ENCODE measurements around the gene EPAS1.

EPAS1 gene

DNA sequence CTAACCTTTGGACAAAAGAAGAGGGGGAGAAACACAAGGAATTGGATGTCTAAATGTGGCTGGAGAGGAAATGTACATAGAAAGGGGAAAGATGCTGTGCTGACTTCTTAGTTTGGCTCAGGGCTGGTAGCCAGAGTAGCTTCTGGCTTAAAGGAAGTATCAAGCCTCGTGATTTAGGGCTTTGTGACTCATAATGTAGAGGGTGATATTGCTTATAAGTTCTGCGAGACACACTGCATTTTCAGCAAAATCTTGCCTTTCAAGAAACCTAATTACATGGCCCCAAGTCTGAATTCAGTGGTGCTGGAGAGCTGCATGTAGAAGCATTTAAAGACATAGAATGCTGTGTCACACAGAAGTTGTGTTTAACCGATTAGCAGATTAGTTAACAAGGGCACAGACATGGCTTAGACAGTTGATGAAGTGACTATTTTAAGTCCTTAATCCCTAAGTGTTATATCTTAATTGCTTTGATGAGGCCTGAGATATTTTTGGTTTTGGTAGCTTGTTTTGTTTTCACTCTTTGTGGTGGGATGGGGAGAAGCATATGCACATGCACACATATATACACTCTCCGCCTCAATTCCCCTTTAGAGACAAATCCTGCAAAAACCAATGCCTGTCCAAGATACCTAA lies 66.4 kb downstream of the EPAS1 start:
- DNase-seq (ENCODE audit: low read depth, low spot score), result no peak

DNA sequence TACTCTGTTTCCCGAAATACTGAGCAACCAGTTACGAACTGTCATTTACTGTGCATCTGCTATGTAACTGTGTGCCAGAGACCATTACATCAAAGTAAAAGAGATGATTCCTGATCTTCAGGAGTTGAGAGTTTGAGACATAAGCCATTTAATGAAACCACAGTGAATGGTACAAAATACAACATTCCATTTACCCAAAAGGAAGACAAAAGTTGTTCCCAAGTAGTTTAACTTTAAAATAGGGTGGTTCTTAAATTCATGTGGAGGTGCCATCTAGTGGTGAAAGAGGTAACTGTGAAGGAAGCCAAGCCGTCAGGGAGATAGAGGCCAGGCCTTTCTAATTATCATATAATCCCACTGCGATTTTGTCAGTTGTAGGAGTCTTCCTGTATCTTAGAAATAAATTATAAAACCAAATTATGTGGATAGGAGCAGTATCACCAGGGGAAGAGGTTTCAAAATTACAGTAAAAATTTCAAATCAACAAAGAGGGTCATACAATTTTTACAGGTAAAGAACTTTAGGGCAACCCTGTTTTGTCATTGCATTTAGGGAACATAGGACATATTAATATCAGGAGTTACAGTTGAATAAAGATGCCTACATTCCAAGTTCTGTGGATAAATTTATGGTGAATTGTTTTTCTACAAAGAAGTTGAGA lies 67.7 kb downstream of the EPAS1 start:
- peak; percentile 34 for DNase-seq (ENCODE audit: low read depth, low spot score)

GRCh38 chr2:46365913-46366667 lies 68.9 kb downstream of the EPAS1 start:
- no peak for DNase-seq (ENCODE audit: low read depth, low spot score)

GRCh38 chr2:46366668-46367052 lies 69.5 kb downstream of the EPAS1 start:
- no peak for DNase-seq (ENCODE audit: low read depth, low spot score)

DNA sequence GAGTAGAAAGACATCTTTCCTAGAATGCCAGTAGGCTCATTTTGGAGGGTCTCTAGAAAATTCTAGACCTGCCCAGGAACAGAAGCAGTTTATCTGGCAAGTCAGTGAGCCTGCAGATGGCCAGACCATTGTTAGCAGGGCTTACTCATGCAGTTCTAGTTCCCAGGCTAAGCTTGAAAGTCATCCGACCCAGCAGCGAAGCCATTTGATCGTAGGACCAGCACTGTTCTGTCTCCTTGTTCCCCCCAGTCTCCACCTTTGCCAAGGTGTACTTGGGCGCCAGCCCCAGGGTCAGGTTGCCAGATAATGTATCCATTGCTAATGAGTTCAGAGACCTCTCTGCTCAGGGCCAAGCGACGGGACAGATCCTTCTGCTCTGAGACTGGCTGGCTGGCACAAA lies 70.1 kb downstream of the EPAS1 start:
- DNase-seq (ENCODE audit: low read depth, low spot score), result no peak

DNA sequence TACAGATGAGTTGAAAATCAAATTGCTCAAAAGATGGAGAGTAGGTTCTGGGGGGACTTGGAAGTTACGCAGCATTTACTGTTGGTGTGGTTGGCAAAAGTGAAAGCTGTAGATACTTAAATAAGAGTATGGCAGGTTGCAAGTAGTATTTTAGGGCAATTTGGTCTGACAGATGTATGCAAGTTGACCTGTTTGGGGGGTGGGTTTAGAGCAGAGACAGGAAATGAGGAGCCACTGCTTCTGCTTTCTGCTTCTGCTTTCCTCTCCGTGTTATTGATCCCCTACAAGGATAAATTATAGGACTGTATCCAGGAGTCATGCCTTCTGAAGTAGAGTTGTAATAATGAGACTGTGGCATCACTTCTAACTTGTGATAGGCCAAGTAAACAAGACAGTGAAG lies 71.2 kb downstream of the EPAS1 start:
- DNase-seq (ENCODE audit: low read depth, low spot score), result no peak

- no peak for DNase-seq (ENCODE audit: low read depth, low spot score)
These were observed 72.6 kb downstream of the EPAS1 start for GRCh38 chr2:46369783-46370182.

DNA sequence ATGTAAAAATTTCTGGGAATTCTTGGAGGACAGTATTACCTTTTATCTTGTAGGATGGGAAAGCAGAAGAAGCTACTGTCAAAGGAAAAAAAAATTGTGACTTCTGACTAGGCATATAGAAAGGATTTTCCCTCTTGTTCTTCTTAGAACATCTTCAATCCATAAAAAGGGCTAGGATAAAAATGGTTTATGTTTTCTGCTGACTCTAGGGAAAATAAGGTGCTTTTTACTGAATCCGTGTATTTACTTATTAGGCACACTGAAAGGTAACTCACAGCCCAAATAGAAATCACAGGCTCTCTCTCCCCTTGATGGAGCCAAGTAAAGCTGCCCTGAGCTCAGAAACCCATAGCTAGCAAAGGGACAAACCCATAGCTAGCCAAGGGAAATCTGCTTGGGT lies 74.6 kb downstream of the EPAS1 start:
- DNase-seq (ENCODE audit: low read depth, low spot score), result no peak

- DNase-seq (ENCODE audit: low read depth, low spot score), result no peak
These were observed 75.3 kb downstream of the EPAS1 start for GRCh38 chr2:46372475-46372874.

DNA sequence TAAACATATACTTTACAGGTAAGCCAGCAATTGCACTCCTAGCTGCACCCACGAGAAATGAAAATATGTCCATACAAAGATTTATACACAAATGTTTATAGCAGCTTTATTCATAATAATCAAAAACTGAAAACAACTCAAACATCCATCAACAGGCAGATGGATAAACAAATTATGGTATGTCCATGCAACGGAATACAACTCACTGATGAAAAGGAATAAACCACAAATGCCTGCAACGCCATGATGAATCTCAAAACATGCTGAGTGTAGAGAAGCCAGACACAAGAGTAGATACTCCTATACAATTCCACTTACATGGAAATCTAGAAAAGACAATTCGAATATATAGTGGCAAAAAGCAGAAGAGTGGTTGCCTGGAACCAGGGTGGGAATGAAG lies 76.0 kb downstream of the EPAS1 start:
- DNase-seq (ENCODE audit: low read depth, low spot score), result no peak

- DNase-seq (ENCODE audit: low read depth, low spot score), result no peak
These were observed 78.4 kb downstream of the EPAS1 start for GRCh38 chr2:46375566-46376125.

GRCh38 chr2:46376586-46376985 lies 79.4 kb downstream of the EPAS1 start:
- DNase-seq (ENCODE audit: low read depth, low spot score), result no peak

- DNase-seq (ENCODE audit: low read depth, low spot score), result no peak
These were observed 79.9 kb downstream of the EPAS1 start for GRCh38 chr2:46377101-46377581.

DNA sequence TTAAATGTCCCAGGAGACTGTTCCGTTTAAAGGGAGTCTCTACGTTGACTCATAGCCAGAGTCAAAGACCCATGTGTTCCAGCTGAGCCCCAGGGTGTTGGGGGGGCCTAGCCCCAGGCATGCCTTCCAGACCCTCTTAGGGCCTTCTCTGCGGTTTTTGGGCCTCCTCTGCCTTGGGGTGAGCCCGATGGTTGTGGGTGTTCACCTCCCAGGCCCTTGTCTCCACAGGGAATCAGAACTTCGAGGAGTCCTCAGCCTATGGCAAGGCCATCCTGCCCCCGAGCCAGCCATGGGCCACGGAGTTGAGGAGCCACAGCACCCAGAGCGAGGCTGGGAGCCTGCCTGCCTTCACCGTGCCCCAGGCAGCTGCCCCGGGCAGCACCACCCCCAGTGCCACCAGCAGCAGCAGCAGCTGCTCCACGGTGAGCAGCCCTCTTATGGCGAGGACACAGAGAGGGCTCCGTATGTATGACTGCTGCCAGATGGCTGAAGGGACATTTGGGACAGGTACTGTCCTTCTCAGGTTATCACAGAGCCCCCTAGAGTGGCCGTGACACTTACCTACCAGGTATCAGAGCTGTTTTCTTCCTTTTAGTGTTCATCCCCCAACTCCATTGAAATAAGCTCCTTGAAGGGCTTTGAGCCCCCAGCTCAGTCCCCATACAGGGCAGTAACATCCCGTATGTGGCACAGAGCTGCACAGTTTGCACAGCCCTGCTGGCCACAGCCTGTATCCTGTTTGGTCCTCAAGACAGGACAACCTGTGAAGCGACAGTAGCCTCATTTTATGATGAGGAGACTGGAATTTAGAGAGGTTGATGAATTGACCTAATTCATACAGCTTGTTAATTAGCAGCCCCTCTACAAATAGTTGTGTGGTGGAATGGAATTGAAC lies 80.7 kb downstream of the EPAS1 start:
- DNase-seq (ENCODE audit: low read depth, low spot score), result no peak

DNA sequence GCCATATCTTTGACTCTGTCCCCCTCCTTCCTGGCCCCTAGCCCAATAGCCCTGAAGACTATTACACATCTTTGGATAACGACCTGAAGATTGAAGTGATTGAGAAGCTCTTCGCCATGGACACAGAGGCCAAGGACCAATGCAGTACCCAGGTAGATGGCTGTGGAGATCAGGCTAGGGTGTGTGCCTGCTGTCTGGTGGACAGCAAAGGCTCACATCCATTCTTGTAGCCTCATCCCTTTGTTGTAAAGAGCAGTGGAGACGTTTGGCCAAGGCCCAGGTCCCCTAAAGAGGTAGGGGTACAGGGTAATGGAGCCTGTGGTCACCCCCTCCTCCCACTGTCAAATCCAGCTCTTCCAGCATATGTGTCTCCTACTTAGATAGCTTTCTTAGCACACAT lies 81.4 kb downstream of the EPAS1 start:
- DNase-seq (ENCODE audit: low read depth, low spot score), result no peak

- no peak for DNase-seq (ENCODE audit: low read depth, low spot score)
These were observed 82.2 kb downstream of the EPAS1 start for GRCh38 chr2:46379213-46380037.

DNA sequence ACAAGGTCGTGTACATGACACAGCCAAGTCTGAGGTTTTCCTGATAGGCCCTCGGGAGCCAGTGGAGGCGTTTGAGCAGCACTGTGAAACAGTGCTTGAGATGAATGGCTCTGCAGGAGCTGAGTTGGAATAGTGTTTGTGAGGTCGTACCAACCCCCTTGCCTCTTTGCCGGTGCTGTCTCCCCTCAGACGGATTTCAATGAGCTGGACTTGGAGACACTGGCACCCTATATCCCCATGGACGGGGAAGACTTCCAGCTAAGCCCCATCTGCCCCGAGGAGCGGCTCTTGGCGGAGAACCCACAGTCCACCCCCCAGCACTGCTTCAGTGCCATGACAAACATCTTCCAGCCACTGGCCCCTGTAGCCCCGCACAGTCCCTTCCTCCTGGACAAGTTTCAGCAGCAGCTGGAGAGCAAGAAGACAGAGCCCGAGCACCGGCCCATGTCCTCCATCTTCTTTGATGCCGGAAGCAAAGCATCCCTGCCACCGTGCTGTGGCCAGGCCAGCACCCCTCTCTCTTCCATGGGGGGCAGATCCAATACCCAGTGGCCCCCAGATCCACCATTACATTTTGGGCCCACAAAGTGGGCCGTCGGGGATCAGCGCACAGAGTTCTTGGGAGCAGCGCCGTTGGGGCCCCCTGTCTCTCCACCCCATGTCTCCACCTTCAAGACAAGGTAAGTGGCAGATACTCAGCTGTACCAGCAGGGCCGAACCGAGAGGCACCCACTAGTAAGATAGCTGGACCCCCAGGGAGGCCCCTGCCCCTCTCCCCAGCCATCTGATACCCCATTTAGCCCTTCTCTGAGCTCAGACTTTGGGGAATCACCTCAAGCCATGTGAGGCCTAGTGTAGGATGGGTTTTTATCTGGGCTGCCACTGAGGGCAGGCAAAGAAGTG lies 83.1 kb downstream of the EPAS1 start:
- DNase-seq (ENCODE audit: low read depth, low spot score), result no peak

DNA sequence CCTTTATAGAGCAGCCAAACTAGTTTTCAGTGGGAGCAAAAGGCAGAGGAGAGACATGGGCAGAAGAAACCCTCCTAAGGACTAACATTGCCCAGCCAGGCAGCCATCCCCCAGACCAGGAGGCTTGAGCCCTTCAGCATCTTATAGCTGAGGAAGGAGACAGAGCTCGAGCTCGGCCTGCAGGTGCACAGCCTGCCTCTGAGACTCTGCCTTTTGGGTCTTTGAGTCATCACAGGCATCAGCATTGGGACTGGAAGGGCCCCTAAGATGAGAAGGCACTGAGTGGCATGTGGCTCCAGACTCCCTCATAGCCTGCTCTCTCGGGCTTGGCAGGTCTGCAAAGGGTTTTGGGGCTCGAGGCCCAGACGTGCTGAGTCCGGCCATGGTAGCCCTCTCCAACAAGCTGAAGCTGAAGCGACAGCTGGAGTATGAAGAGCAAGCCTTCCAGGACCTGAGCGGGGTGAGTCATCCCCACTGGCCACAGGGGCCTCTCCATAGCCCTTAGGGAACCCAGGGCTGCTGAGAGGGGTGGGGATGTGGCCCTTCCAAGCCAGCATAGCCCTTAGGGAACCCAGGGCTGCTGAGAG lies 84.1 kb downstream of the EPAS1 start:
- DNase-seq (ENCODE audit: low read depth, low spot score), result no peak

DNA sequence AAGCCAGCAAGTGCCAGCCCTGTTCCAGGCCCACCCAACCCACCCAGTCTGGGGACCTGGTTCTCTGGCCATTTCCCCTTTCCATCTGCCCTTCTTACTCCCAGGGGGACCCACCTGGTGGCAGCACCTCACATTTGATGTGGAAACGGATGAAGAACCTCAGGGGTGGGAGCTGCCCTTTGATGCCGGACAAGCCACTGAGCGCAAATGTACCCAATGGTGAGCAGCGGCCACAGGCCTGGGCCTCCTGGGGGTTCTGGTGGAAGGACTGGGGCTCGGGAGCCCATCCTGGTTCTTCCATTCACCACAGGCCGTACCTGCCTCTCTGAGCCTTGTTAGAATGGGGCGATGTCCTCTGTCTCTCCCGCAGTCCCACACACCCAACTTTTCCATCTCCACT lies 84.7 kb downstream of the EPAS1 start:
- no peak for DNase-seq (ENCODE audit: low read depth, low spot score)
